ENCODE measurements around the gene TRRAP.

DNA sequence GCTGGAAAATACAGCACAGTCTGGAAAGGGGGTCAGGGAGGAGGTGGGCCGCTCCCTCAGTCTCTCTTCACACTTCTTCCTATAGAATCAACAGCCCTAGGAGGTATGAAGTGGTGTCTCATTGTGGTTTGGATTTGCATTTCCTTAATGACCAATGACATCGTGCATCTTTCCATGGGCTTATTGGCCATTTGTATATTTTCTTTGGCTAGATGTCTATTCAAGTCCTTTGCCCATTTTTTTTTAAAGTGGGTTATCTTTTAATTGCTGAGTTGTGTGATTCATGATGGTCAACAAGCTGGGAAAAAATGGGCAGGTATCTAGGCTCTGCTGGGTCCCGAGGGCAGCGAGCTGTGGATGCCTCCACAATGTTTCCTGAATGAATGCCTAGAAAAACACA is 37.6 kb upstream of the TRRAP start:
- TF ChIP-seq POLR2A (IDR thresholded peaks at IDR 0.05; ENCODE audit: low read length): no peak
- TF ChIP-seq GATA1 (IDR thresholded peaks at IDR 0.05; ENCODE audit: low read depth, low read length): no peak

All from erythroblast (primary cell).